DND-41 (cell line): ENCODE measurements around the gene B4GALT4.

Experiments used
- EZH2 ChIP-seq: IDR thresholded peaks from 3 replicates; pipeline ENCODE4 v1.6.1; 2012; ENCODE audit warnings: borderline replicate concordance, low read depth, mild to moderate bottlenecking, moderate library complexity, low read length, inconsistent platforms; ENCODE audit not compliant: severe bottlenecking
- TF ChIP-seq, protein P1 (sequence below): IDR thresholded peaks from 2 replicates; pipeline ENCODE4 v1.5.1; 2012; ENCODE audit warnings: borderline replicate concordance, low read length, moderate library complexity, mild to moderate bottlenecking; ENCODE audit not compliant: poor library complexity, severe bottlenecking; ENCODE audit errors: extremely low read depth

DNA sequence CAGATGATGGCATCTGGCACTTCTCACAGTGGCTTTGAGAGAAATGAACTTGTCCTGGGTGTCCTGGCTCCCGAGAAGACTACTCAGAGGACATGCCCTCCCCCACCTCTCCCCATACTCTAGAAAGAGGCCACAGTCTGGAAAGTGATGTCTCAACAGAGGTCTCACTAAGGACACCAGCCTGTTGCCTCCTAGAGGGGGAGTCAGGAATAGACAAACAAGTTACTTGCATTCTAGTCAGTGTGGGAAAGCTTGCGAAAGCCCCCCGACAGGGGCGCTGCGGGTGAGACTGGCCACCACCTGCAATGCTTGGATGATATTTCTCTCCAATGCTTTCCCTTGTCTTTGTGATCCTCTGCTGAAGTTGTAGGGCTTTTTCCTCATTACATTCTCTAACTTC is 17.2 kb downstream of the B4GALT4 start:
- TF ChIP-seq, protein P1, sequence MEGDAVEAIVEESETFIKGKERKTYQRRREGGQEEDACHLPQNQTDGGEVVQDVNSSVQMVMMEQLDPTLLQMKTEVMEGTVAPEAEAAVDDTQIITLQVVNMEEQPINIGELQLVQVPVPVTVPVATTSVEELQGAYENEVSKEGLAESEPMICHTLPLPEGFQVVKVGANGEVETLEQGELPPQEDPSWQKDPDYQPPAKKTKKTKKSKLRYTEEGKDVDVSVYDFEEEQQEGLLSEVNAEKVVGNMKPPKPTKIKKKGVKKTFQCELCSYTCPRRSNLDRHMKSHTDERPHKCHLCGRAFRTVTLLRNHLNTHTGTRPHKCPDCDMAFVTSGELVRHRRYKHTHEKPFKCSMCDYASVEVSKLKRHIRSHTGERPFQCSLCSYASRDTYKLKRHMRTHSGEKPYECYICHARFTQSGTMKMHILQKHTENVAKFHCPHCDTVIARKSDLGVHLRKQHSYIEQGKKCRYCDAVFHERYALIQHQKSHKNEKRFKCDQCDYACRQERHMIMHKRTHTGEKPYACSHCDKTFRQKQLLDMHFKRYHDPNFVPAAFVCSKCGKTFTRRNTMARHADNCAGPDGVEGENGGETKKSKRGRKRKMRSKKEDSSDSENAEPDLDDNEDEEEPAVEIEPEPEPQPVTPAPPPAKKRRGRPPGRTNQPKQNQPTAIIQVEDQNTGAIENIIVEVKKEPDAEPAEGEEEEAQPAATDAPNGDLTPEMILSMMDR = no peak
- TF ChIP-seq EZH2 = no peak
